Endodermal cell (in vitro differentiated cells): ENCODE data around the gene TEX44. TPM values are rescaled to one million over a fixed set of nuclear protein-coding genes. Genes with fewer than 3 reads are reported as not detected.
A peak's percentile ranks its signal among the peaks of the same experiment; 100 is the strongest.
"Not testable (repeated sequence)": the region's sequence is repeated elsewhere in the genome, so short reads cannot be mapped to it uniquely, and the experiment has no call there.

Source experiments
- DNase-seq: peaks from one replicate; pipeline ENCODE4 v3.0.0-alpha.2; 2017
- H3K27ac ChIP-seq: 2 replicates; pipeline ENCODE4 v1.5.1; 2013; ENCODE audit warnings: mild to moderate bottlenecking, low read depth, low read length, moderate library complexity
- H3K27me3 ChIP-seq: 2 replicates; pipeline ENCODE4 v1.6.1; 2013; ENCODE audit warnings: mild to moderate bottlenecking, low read length, moderate library complexity; ENCODE audit not compliant: insufficient read depth, control insufficient read depth, poor library complexity, severe bottlenecking
- H3K36me3 ChIP-seq: 2 replicates; pipeline ENCODE4 v1.7.0; 2013; ENCODE audit warnings: mild to moderate bottlenecking, low read length, moderate library complexity; ENCODE audit not compliant: control insufficient read depth, insufficient read depth
- H3K4me1 ChIP-seq: one replicate; pipeline ENCODE4 v1.7.0; 2013; ENCODE audit warnings: low read length; ENCODE audit not compliant: control insufficient read depth, insufficient read depth
- H3K4me3 ChIP-seq: 2 replicates; pipeline ENCODE4 v1.5.1; 2013; ENCODE audit warnings: mild to moderate bottlenecking, low read length, moderate library complexity
- H3K9ac ChIP-seq: 2 replicates; pipeline ENCODE4 v1.6.1; 2013; ENCODE audit warnings: mild to moderate bottlenecking, low read length, moderate library complexity; ENCODE audit not compliant: poor library complexity, severe bottlenecking; ENCODE audit errors: extremely low read depth
- H3K9me3 ChIP-seq: 2 replicates; pipeline ENCODE4 v1.6.1; 2013; ENCODE audit warnings: mild to moderate bottlenecking, low read length, moderate library complexity; ENCODE audit not compliant: control insufficient read depth
- H3K27ac Mint-ChIP-seq: 2 replicates; pipeline ENCODE4 v1.8.0; 2020; ENCODE audit warnings: mixed read lengths
- H3K27me3 Mint-ChIP-seq: 2 replicates; pipeline ENCODE4 v1.8.0; 2021; ENCODE audit warnings: mild to moderate bottlenecking, mixed read lengths; ENCODE audit not compliant: insufficient read depth
- H3K36me3 Mint-ChIP-seq: 2 replicates; pipeline ENCODE4 v1.8.0; 2020; ENCODE audit warnings: low read depth, mixed read lengths
- H3K4me1 Mint-ChIP-seq: 2 replicates; pipeline ENCODE4 v1.8.0; 2020; ENCODE audit warnings: mixed read lengths
- H3K4me3 Mint-ChIP-seq: 2 replicates; pipeline ENCODE4 v1.8.0; 2020; ENCODE audit warnings: mild to moderate bottlenecking, moderate library complexity, mixed read lengths
- H3K9me3 Mint-ChIP-seq: 2 replicates; pipeline ENCODE4 v1.8.0; 2020; ENCODE audit warnings: mild to moderate bottlenecking, mixed read lengths
- WGBS, 2 experiments: methylation state at CpG; one replicate each; pipeline versions ENCODE4 v1.1.5 to v1.1.7; 2013; ENCODE audit warnings: missing lambda C conversion rate in 2 of 2, mixed read lengths in 1 of 2; ENCODE audit not compliant: insufficient coverage in 1 of 2, insufficient read length in 1 of 2; 5-methylcytosine and 5-hydroxymethylcytosine counted together
- total RNA-seq, 2 donors: library from RNA; stranded (reverse); fragmentation: NEBNext Ultra II Directional in 1 of 2; extraction: Animal tissue kit (Norgen Biotek cat#: 25700) in 1 of 2; gene quantifications; 2 replicates in 1 of 2; 3 replicates in 1 of 2; pipeline ENCODE4 v1.2.1, GENCODE V29; 2021
- TF ChIP-seq, protein P1 (sequence below): fragments of 200-600 bp; sonication (generic); conservative IDR thresholded peaks from 2 replicates; pipeline ENCODE4 v1.5.0; 2021; ENCODE audit warnings: antibody characterized with exemption, mild to moderate bottlenecking

The TEX44 gene
- total RNA-seq, 2 donors from 2014 or later = not detected

GRCh38 chr2:231568785-231569435, 23.8 kb upstream of the TEX44 start:
- H3K27ac ChIP-seq = no peak overlapping the region
- peak overlapping the region; percentile 48 for H3K27ac Mint-ChIP-seq
- H3K4me3 ChIP-seq = no peak overlapping the region
- H3K9me3 ChIP-seq = peaks cover 9% of the 10 kb centered on the region
- H3K4me1 Mint-ChIP-seq = peaks cover 27% of the 10 kb centered on the region
- no peaks in the 10 kb centered on the region for H3K36me3 Mint-ChIP-seq
- TF ChIP-seq, protein P1, sequence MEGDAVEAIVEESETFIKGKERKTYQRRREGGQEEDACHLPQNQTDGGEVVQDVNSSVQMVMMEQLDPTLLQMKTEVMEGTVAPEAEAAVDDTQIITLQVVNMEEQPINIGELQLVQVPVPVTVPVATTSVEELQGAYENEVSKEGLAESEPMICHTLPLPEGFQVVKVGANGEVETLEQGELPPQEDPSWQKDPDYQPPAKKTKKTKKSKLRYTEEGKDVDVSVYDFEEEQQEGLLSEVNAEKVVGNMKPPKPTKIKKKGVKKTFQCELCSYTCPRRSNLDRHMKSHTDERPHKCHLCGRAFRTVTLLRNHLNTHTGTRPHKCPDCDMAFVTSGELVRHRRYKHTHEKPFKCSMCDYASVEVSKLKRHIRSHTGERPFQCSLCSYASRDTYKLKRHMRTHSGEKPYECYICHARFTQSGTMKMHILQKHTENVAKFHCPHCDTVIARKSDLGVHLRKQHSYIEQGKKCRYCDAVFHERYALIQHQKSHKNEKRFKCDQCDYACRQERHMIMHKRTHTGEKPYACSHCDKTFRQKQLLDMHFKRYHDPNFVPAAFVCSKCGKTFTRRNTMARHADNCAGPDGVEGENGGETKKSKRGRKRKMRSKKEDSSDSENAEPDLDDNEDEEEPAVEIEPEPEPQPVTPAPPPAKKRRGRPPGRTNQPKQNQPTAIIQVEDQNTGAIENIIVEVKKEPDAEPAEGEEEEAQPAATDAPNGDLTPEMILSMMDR = no peak
- peaks cover 31% of the 10 kb centered on the region for H3K9me3 Mint-ChIP-seq
- H3K27me3 ChIP-seq = no peaks in the 10 kb centered on the region
- no peaks in the 10 kb centered on the region for H3K36me3 ChIP-seq
- DNase-seq = no peak
- WGBS, 2 experiments = 90 to 91% methylated on average over 3 to 7 of the region's 7 CpGs
- no peak overlapping the region for H3K9ac ChIP-seq
- H3K4me3 Mint-ChIP-seq = no peak overlapping the region
- H3K4me1 ChIP-seq = no peaks in the 10 kb centered on the region
- H3K27me3 Mint-ChIP-seq = no peaks in the 10 kb centered on the region

DNA sequence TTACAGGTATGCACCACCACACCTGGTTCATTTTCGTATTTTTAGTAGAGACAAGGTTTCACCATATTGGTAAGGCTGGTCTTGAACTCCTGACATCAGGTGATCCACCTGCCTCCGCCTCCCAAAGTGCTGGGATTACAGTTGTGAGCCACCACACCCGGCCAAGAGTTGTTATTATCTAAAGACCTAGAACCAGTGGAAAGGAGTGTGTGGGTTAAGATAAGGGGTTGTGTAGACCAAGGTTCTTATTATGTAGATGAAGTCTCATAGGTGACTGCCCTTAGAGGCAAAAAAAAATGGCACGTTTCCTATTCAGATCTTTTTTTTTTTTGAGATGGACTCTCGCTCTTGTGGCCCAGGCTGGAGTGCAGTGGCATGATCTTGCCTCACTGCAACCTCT, 21.7 kb upstream of the TEX44 start:
- H3K9ac ChIP-seq, H3K4me3 ChIP-seq, H3K9me3 ChIP-seq, H3K4me1 ChIP-seq, H3K36me3 Mint-ChIP-seq, H3K27me3 Mint-ChIP-seq, H3K27ac Mint-ChIP-seq, H3K27ac ChIP-seq, H3K27me3 ChIP-seq, H3K4me3 Mint-ChIP-seq, DNase-seq, H3K36me3 ChIP-seq: not testable (repeated sequence)
- H3K4me1 Mint-ChIP-seq = peaks cover 27% of the 10 kb centered on the region
- H3K9me3 Mint-ChIP-seq = peaks cover 20% of the 10 kb centered on the region
- 91 to 94% methylated on average over 4 to 5 of the region's 5 CpGs for WGBS, 2 experiments

DNA sequence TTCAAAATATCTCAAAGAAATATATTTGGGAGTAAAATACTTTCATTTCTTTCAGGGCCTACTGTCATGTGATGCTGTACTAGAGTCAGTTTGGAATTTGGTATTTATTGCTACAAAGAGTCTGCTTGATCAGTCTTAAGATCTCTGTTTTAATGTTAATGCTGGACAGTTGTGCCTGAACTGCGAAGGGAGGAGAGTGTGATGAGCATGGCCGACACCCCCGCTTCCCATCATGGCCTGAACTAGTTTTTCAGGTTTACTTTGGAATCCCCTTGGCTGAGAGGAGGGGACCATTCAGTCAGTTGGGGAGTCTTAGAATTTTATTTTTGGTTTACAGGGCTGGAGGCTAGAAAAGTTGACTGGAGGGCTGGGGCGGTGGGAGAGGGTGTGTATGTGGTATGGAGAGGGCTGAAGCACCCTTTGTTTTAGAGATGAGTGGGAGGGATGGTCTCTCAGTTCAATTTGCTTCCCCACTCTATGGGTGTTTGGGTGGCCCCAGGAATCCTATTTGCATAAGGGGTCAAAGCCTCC, 20.9 kb upstream of the TEX44 start:
- H3K27ac Mint-ChIP-seq = peak overlapping the region; percentile 92
- peaks cover 3% of the 10 kb centered on the region for H3K4me1 ChIP-seq
- H3K9me3 Mint-ChIP-seq = peaks cover 12% of the 10 kb centered on the region
- H3K27me3 Mint-ChIP-seq = no peaks in the 10 kb centered on the region
- H3K9me3 ChIP-seq = peaks cover 7% of the 10 kb centered on the region
- H3K36me3 Mint-ChIP-seq = no peaks in the 10 kb centered on the region
- no peak overlapping the region for H3K4me3 ChIP-seq
- H3K27ac ChIP-seq = no peak overlapping the region
- H3K4me3 Mint-ChIP-seq = no peak overlapping the region
- peaks cover 32% of the 10 kb centered on the region for H3K4me1 Mint-ChIP-seq
- peak; percentile 77 for DNase-seq
- no peaks in the 10 kb centered on the region for H3K36me3 ChIP-seq
- H3K9ac ChIP-seq = no peak overlapping the region
- WGBS, 2 experiments = 39 to 76% methylated on average over 2 to 4 of the region's 4 CpGs
- no peaks in the 10 kb centered on the region for H3K27me3 ChIP-seq
- TF ChIP-seq, protein P1 = no peak
